ENCODE results near the gene HGD. TPM values are rescaled to one million over a fixed set of nuclear protein-coding genes. Genes with fewer than 3 reads are reported as not detected.
"Not testable (repeated sequence)": the region's sequence is repeated elsewhere in the genome, so short reads cannot be mapped to it uniquely, and the experiment has no call there.

Gene HGD
- total RNA-seq, 1 experiment from 2014 or later = 0.06 TPM

DNA sequence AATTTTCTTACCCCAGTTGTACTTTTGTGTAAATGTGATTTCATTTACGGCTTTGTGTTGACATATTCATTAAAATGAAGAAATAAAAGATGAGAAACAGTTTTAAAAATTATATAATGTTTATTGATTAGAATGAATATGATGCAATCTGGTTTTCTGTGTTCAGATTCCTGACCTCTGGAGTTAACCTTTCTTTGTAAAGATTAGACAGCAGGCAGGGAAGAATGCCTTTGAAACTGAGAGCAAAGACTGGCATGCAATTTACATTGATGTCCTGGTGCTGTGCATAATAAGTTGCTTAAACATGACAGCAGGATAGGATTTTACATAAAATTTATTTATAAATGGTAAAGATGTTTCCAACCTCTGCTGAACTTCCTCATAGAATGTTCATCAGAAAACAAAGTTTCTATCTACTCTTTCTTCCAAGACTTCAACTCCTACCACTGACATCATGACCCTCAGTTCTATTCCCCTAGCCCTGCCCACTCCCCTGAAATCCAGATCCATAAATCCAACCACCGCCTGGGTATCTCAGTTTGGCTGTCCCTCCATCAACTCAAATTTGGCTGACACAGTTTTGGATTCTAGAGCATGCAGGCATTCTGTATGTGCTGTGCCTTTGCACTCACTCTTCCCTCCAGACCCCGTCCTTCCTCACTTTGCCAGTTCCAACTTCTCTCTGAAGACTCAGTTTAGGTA lies 1.7 kb downstream of the HGD start:
- no peak for DNase-seq (ENCODE audit: low read depth)

DNA sequence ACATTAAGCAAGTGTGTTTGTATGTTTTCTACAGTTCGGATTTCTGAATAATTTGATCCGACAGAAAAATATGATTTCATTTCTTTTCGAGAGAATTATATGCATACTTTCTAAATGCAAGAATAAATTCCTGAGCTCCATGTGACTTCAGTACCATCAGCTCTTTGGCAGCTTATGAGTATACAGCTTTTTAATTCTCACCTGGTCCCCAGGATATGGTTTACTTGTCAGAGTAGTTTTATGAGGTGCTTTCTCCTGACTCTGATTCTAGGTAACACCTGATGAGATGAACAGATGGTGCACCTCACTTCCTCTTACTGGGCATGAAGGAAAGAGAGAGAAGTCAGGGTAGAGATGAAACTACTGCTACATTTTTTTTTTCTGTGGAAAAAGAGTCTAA lies 3.1 kb downstream of the HGD start:
- DNase-seq (ENCODE audit: low read depth) = no peak

DNA sequence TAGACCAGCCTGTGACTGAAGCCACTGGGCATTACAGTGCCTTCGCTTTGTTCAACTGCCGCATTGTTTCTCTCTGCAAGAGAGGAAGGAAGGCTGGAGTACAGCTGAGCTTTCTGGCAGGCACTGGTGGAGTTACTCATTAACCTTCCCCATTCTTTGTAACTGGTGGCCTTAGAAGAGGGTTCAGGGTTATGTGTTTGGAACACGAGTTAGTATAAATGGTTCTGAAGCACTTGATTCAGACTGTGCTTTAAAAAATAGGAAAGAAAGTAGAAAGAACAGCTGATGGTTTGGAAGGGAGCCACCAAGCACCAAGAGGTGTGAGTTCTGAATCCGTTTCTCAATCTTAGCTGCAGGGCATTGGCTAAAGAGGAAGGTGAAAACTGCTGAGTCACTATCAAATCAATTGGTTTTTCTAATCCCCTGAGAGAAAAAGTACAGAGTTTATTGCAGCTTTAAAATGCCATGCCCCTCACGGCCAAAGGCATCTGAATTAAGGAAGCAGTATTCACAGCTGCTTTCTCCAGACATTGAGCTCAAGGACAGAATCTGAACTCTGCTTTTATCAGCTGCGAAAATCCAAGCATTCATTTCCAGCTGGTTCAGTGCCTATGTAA lies 3.6 kb downstream of the HGD start:
- DNase-seq (ENCODE audit: low read depth) = peak; percentile 87

DNA sequence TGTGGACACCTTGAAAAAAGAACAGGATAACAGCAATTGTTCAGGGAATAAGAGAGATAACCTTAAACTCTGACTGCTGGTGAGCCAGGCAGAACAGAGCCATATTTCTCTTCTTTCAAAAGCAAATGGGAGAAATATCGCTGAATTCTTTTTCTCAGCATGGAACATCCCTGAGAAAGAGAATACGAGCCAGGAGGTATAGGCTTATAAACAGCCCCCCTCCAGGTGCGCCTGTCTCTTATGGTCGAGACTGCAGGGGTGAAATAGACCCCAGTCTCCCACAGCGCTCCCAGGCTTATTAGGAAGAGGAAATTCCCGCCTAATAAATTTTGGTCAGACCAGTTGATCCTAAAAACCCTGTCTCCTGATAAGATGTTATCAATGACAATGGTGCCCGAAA lies 4.8 kb downstream of the HGD start:
- not testable (repeated sequence) for DNase-seq (ENCODE audit: low read depth)

DNA sequence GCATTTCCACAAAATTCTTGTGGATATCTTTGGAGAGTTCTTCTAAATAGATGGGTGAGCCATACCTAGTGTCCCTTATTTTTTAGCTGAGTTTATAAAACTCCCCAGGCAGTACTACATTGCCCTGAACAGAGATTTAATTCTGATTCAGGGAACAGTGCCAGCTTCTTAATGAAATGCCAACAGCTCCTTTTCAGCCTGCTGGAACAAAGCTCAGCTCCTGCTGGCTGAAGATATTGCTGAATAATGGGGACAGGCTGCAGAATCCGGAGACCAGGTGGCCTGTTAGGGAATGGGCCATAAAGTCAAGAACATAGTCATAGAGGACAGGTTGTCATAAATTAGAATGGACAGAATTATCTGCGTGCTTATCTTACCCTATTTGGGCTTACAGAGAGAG lies 8.9 kb downstream of the HGD start:
- no peak for DNase-seq (ENCODE audit: low read depth)

DNA sequence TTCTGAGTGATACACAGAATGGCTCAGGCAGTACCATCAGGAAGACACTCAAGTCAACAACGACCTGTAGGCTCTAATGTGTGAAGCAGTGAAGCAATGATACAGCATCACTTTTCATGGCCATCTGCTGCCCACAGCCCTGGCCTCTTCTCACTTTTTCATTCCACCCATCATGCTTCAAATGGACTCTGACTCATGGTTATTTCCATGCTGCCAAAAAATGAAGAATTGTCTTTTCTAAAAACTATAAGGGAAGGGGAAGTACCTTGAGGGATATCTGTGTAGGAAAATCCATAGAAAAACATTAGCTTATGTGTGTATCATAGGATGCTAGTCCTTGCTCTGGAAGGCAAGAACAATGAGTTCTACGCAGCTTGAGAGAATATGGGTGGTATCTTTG lies 11.5 kb downstream of the HGD start:
- DNase-seq (ENCODE audit: low read depth) = no peak

DNA sequence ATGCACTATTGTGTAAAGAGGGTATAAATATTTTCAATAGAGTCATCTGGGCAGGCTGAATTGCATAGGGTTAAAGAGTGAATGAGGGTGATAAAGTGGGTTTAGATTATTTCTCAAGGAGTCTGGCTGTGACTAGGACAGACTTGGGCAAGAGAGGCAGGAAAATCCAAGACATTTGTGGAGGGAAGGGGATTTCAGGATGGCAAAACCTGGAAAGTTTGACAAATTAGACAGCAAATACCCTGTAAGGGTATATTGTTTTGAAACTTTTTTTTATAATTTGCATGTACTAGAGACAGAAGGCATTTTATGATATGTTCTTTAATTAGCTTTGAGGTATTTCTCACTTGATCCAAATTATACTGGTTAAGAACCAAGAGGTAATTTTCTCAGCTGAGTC lies 17.1 kb downstream of the HGD start:
- DNase-seq (ENCODE audit: low read depth) = no peak

DNA sequence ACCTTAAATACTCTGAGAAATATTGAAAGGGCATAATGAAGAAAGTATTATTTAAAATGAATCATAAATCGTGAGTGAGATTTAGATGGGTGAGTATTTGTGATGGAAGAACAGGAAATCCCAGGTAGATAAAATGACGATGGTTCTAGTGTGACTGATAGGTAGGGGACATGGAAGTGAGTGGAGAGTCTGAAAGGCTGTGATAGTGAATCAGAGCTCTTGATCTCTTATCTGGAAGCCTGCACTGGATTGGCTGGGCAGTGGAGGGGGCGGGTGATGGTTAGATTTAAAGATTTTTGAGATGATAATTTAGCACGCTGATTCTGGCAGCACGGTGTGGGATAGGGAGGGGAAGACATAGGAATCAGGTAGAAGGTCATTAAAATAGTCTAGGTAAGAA lies 20.1 kb downstream of the HGD start:
- DNase-seq (ENCODE audit: low read depth) = no peak

DNA sequence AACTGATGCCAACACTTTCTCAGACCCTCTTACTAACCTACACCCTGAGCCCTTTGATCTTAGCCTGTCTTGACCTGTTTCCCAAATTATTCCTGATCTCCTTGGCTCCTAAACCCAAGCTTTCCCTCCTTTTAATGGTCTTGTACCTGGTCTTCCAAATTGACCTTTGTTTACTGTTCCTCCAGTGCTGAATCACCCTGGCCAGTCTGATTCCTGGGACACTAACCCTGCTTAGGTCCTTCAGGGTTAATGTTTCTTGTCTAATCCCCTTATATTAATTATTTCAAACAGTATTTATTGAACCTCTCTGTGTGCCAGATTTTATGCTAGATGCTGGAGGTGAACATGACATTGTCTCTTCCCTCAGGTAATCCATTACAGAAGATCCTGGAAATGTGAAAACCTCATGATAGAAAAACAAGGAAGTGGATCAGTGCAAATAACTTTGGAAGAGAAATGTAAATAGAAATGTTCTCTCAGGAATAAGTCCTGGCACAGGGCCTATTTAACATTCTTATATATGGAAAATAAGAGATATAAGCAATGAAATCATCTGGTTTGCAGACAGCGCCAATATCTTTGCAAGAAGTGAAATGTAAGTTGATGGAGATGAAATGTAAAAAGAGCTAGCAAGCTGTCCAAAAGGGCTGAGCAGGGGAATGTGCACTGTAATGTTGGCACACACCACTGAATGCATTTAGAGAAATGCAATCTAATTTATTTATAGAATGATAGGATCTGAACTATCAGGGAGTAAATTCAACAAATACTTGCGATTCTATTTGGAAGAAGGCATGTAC lies 20.7 kb downstream of the HGD start:
- no peak for DNase-seq (ENCODE audit: low read depth)

DNA sequence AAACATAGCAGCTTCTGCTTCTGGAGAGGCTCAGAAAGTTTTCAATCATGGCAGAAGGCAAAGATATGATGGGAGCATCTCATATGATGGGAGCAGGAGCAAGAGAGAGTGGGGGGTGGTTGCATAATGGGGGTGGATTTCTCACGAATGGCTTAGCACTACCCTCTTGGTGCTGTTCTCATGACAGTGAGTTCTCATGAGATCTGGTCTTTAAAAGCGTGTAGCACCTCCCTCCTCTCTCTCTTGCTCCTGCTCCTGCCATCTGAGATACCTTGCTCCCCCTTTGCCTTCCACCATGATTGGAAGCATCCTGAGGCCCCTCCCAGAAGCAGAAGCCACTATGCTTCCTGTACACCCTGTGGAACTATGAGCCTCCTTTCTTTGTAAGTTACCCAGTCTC lies 22.2 kb downstream of the HGD start:
- DNase-seq (ENCODE audit: low read depth) = no peak

DNA sequence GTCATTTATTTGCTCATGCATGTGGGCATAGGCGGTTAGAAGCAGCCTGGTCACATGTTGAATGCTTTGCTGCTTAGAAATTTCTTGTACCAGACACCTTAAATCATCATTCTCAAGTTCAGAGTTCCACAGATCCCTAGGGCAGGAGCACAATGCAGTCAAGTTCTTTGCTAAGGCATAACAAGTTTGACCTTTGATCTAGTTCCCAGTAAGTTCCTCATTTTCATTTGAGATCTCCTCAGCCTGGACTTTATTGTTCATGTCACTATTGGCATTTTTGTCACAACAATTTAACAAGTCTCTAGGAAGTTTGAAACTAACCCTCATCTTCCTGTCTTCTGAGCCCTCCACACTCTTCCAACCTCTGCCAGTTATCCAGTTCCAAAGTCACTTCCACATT lies 22.8 kb downstream of the HGD start:
- DNase-seq (ENCODE audit: low read depth) = no peak

DNA sequence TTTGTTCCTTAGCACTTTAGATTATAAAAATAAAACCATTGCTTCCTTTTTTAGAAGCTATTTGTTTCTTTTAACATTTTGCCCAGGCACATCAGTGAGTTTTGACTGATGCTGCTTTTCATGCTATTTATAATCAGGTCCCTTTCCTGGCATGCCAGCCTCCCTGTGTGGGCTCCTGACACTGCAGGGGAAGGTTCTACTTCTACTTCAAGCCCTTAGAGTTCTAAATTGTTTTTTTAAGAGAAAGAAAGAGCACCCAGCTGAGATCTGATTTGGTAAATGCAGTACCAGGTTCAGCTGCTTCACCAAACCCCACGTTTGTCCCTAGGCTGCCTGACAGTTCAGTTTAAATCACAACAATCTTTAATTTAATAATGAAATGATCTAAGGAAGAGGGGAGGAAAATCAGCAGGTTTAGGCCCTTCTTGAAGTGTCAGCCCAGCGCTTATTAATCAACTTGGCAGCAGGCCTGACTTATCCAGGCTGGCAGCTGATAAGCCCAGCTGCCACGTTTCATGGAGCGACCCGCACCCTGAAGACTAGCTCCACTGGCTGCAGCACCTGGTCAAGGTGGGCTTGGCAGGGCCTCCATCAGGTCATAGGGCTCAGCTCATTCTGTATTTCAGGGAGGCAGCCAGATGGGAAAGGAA lies 29.0 kb downstream of the HGD start:
- no peak for DNase-seq (ENCODE audit: low read depth)

DNA sequence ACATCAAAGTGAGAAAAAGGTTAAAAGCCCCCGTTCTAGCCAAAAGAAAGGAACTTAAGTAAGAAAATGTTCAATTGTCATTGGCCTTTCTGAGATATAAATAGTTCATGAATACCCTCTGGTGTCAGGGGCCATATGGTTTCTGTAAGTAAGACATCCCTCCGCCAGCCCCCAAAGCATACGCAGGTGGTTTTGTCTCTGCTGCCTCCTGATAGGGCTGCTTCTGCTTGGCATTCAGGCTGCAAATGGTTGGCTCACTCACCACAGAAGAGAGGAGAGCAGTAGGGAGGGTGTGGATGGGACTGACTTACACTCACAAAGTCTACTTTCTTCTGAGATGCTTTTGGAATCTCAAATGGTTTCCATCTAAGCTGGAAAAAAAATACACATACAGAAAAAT lies 29.8 kb downstream of the HGD start:
- DNase-seq (ENCODE audit: low read depth) = no peak

DNA sequence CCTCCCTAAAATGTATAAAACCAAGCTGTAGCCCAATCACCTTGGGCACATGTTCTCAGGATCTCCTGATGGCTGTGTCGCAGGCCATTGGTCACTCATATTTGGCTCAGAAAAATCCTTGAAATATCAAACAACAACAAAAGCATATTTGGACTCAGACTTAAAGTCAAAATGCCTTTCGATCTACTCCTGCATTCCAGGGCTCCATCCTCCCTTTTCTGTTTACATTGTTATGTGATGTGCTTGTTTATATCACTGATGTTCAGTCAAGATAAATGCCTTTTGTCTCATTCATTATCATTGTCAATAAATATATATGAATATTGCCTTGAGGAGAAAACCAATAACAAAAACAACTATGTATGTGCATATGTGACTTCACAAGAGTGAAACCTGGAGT lies 31.7 kb downstream of the HGD start:
- DNase-seq (ENCODE audit: low read depth) = no peak

DNA sequence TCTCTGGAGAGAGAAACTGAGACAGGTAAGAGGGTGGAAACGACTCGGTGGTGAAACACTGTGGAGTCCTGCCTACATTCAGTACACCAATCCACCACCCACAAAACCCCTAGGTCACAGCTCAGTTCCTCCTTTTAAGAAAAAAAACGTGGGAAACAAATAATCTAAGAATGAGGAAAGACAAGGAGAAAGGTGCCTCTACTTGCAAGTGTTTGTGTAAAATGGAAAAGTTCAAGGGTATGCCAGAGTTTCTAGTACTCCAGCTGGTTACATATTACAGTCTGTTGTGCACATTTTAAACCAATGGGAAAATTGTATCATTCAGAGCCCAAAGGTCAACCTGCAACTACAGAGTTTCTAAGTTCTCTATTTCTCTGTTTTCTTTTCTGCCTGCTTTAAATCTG lies 32.2 kb downstream of the HGD start:
- no peak for DNase-seq (ENCODE audit: low read depth)

DNA sequence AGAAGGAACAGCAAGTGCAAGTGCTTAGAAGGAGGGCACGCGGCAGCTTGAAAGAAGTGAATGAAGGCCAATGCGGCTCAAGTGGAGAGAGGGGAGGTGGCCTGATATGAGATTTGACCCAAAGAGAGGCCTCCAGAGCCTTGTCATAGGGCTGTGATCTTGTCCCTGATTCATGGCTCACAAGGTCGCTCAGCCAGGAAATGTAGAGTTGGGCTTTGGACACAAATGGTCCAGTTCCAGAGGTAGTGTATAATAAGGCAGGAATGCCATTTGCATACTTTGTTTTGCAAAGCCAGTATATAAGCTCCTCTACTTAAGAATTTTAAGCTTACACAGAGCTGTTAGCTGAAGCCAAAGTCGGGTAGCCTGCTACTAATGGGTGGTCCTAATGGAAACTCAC lies 33.7 kb downstream of the HGD start:
- DNase-seq (ENCODE audit: low read depth) = no peak

DNA sequence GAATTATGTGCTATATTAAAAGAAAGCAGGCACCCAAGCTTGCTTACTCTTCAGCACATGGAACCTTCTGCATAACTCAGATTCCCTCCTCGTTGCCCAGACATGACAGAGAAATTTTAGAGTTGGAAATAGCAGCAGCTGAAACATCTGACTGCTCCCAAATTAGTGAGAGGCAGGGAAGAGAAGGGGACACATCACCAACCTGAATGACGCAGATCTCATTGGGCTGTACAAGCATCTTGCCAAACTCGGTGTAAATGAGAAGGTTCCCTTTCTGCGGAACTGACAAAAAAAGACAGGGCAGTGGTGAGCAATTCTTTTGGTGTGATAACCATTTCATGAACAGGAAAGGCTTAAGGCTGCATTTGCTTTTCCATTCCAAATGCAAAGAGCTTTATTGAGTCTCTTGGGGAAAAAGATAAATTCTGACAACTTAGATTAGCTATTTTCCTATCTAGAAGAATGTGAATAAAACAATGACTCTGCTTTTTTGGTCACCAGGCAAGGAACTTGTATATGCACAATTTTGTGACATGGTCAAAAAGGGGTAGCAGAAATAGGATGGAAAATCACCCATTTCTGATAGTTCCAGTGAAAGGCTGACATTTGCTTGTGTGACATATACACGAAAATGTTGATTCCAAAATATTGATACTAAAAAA lies 35.1 kb downstream of the HGD start:
- no peak for DNase-seq (ENCODE audit: low read depth)

DNA sequence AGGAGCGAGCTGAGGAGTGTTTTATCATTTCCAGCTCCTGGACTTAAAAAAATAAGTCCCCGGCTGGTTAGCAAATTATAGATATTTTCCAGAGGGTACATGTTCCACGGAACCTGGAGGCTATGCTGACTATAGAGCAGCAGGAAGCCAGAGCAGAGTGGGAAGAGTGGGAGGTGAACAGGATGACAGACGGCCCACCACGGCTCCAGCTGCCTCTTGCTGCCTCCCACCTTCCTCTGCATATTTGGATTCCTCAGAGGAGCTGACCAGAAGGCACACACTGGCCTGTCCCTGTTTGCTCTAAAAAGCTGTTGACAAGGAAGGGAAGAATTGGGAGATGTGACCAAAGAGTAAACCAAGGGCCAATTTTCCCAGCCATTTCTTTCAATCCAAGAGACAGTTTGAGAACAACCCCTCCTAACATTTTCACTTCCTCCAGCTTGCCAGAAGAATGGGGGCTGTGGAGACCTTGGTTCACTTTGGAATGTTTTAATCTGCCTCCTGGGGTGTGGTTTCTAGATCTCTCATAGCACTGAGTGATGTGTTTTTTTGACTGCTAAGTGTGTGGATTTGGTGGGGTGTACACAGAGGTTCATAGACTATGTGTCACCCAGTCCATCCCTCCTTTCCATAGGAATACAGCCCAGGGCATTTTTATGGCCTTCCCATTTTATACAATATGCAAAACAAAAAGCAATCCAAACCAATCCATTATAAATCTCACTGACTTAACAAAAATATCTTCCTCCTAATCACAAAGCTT lies 36.8 kb downstream of the HGD start:
- DNase-seq (ENCODE audit: low read depth) = peak; percentile 15

DNA sequence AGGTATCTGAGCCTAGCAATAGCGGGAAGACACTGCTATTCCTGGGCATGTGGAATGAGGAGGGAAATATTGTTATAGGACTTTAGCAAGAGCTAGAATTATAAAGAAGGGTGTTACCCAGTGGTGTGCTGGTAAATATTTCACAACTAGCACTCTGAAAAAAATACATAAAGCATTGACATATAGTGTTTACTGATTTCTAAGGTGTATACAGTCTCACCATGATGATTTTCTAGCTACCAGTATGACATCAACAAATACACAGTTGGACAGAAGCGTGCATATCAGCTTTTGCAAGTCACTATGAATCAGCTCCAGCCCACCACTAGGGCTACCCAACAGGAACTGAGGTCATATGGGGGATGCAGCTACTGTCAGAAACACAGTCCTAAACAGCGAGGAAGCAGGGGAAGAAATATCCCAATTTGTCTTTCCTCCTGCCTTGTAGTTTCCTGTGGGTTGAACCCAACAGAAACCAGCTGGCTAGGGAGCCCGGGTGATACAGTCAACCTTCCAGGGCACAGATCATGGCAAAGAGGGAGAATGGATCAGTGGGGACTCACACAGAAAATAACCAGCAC lies 39.6 kb downstream of the HGD start:
- peak; percentile 80 for DNase-seq (ENCODE audit: low read depth)

DNA sequence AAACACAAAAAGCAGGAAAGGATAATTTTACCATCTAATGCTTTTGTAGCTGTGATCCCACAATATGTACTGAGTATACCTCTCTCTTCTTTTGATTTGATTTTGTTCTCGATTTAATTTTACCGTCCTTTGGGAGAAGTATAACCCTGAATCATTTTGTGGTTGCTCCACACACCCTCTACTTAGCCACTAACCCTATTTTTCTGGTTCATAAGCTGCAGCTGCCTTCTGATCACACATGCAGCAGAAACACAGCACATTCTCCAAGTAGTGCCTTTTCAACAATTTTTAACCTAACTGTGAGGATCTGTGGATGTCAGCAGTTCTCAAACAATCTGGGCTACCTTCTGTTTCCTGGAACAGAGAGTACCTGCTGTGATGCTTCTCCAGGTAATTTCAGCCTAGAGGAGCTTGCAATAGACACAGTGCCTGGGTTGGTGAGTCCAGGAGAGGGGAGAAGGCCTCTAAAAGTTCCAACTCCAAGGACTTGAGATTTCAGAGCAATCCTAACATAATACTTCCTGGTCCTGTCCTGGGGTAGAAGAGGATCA lies 40.3 kb downstream of the HGD start:
- peak; percentile 77 for DNase-seq (ENCODE audit: low read depth)

All from LHCN-M2 (cell line).